Stimulated activated CD8-positive, alpha-beta memory T cell treated with anti-CD3 and anti-CD28 coated beads, Interleukin-12 subunit alpha, Interleukin-12 subunit beta, amount 100 ng/mL, for 1 hour (primary cell): ENCODE data around the gene MRPL17.

Source experiments
- DNase-seq: peaks from one replicate; pipeline ENCODE4 v3.0.0-alpha.2; 2020; ENCODE audit warnings: low read depth

Gene MRPL17

GRCh38 chr11:6682591-6682935, 577 bp downstream of the MRPL17 start:
- DNase-seq = no peak

GRCh38 chr11:6681949-6682348, 1.2 kb downstream of the MRPL17 start:
- DNase-seq = no peak

GRCh38 chr11:6681505-6681904, 1.6 kb downstream of the MRPL17 start:
- no peak for DNase-seq

GRCh38 chr11:6677018-6677417, 6.1 kb downstream of the MRPL17 start:
- no peak for DNase-seq

- no peak for DNase-seq
Measured at GRCh38 chr11:6674862-6675261, 8.3 kb downstream of the MRPL17 start.

GRCh38 chr11:6674219-6674597, 8.9 kb downstream of the MRPL17 start:
- no peak for DNase-seq

GRCh38 chr11:6673523-6674218, 9.5 kb downstream of the MRPL17 start:
- DNase-seq = no peak

- DNase-seq = no peak
Measured at GRCh38 chr11:6671991-6672390, 11.1 kb downstream of the MRPL17 start.

- DNase-seq = no peak
Measured at GRCh38 chr11:6670202-6670830, 12.8 kb downstream of the MRPL17 start.

- no peak for DNase-seq
Measured at GRCh38 chr11:6667733-6668374, 15.3 kb downstream of the MRPL17 start.

GRCh38 chr11:6666302-6667183, 16.6 kb downstream of the MRPL17 start:
- DNase-seq = no peak

- no peak for DNase-seq
Measured at GRCh38 chr11:6664551-6664950, 18.6 kb downstream of the MRPL17 start.

GRCh38 chr11:6663794-6664469, 19.2 kb downstream of the MRPL17 start:
- DNase-seq = no peak

- DNase-seq = no peak
Measured at GRCh38 chr11:6660712-6661111, 22.4 kb downstream of the MRPL17 start.

- no peak for DNase-seq
Measured at GRCh38 chr11:6658647-6659046, 24.5 kb downstream of the MRPL17 start.

GRCh38 chr11:6657346-6657745, 25.8 kb downstream of the MRPL17 start:
- no peak for DNase-seq

- no peak for DNase-seq
Measured at GRCh38 chr11:6656936-6657335, 26.2 kb downstream of the MRPL17 start.

- no peak for DNase-seq
Measured at GRCh38 chr11:6656584-6656915, 26.6 kb downstream of the MRPL17 start.

- no peak for DNase-seq
Measured at GRCh38 chr11:6655790-6656583, 27.2 kb downstream of the MRPL17 start, which contains the start of gene DCHS1. TSS of gene DCHS1 (minus strand) at chr11:6655809. CDS start at chr11:6641613, 14,196 bp downstream.

- no peak for DNase-seq
Measured at GRCh38 chr11:6655020-6655789, 27.9 kb downstream of the MRPL17 start.
